H1 (cell line): ENCODE measurements around the gene VPS13D. TPM values are rescaled to one million over a fixed set of nuclear protein-coding genes. Genes with fewer than 3 reads are reported as not detected.

Experiments used
- CTCF ChIA-PET: fragments of 300-600 bp; sonication (Branson Sonifier 250); formaldehyde crosslinking; loops from one replicate; lab custom pipeline; 2021; ENCODE audit not compliant: partially characterized antibody; lab: Charles Lee
- POLR2A ChIA-PET: fragments of 300-600 bp; sonication (Branson Sonifier 250); formaldehyde crosslinking; loops from one replicate; lab custom pipeline; 2021; ENCODE audit warnings: inconsistent platforms; ENCODE audit not compliant: partially characterized antibody; lab: Charles Lee
- DNase-seq, 2 experiments: peaks; one replicate each; pipeline versions ENCODE4 v3.0.0 to v3.0.0-alpha.2; 2010 to 2022; ENCODE audit warnings: low spot score in 2 of 2, low read depth in 1 of 2, mixed read lengths in 1 of 2
- FAIRE-seq: peaks from 2 replicates; lab custom pipeline; 2011; peaks lifted over from hg19 to GRCh38; lab: Jason Lieb, UNC
- H2AFZ ChIP-seq: 2 replicates; pipeline ENCODE4 v1.8.1; 2012; ENCODE audit warnings: low read length, inconsistent platforms
- H2AK5ac ChIP-seq: 2 replicates; pipeline ENCODE4 v1.6.1; 2013; ENCODE audit warnings: low read depth, low read length
- H2BK120ac ChIP-seq: replicated peaks from 2 replicates; pipeline ENCODE3; 2013; ENCODE audit warnings: low read depth, low read length, inconsistent platforms
- H2BK12ac ChIP-seq: 2 replicates; pipeline ENCODE4 v1.6.1; 2013; ENCODE audit warnings: low read depth, low read length
- H2BK15ac ChIP-seq: 2 replicates; pipeline ENCODE4 v1.6.1; 2013; ENCODE audit warnings: low read length
- H2BK20ac ChIP-seq: 2 replicates; pipeline ENCODE4 v1.6.1; 2013; ENCODE audit warnings: low read length
- H2BK5ac ChIP-seq: 2 replicates; pipeline ENCODE4 v1.6.1; 2013; ENCODE audit warnings: low read depth, low read length
- H3K14ac ChIP-seq: 2 replicates; pipeline ENCODE4 v1.6.1; 2013; ENCODE audit warnings: inconsistent platforms; ENCODE audit not compliant: insufficient read length
- H3K18ac ChIP-seq: 2 replicates; pipeline ENCODE4 v1.6.1; 2013; ENCODE audit warnings: low read length; ENCODE audit errors: extremely low read depth
- H3K23ac ChIP-seq: 2 replicates; pipeline ENCODE4 v1.6.1; 2013; ENCODE audit warnings: inconsistent platforms; ENCODE audit not compliant: insufficient read length
- H3K23me2 ChIP-seq: 2 replicates; pipeline ENCODE4 v1.6.1; 2013; ENCODE audit warnings: low read depth, low read length
- H3K27ac ChIP-seq: 2 replicates; pipeline ENCODE4 v1.6.1; 2011; ENCODE audit warnings: low read depth, low read length, inconsistent platforms
- H3K27me3 ChIP-seq, 4 experiments: replicated peaks in 1 of 4; 1 replicate in 1 of 4; 2 replicates in 3 of 4; pipeline versions ENCODE4 v1.6.1 to v1.8.1; 2011 to 2013; ENCODE audit warnings: low read length in 3 of 4, mild to moderate bottlenecking in 3 of 4, inconsistent platforms in 2 of 4, mixed read lengths in 2 of 4, moderate library complexity in 1 of 4; ENCODE audit not compliant: control insufficient read depth in 3 of 4, insufficient read depth in 3 of 4; ENCODE audit errors: extremely low read depth in 1 of 4
- H3K36me3 ChIP-seq, 4 experiments: 2 replicates each; pipeline versions ENCODE4 v1.6.1 to v1.8.1; 2011 to 2013; ENCODE audit warnings: mild to moderate bottlenecking in 4 of 4, low read length in 3 of 4, moderate library complexity in 2 of 4, control low read depth in 1 of 4, inconsistent platforms in 1 of 4; ENCODE audit not compliant: insufficient read depth in 4 of 4, control insufficient read depth in 2 of 4
- H3K4ac ChIP-seq: replicated peaks from 2 replicates; pipeline ENCODE3; 2013; ENCODE audit warnings: low read length, low read depth, mixed read lengths, inconsistent platforms; ENCODE audit not compliant: insufficient read length
- H3K4me1 ChIP-seq, 4 experiments: replicated peaks in 1 of 4; 1 replicate in 1 of 4; 2 replicates in 3 of 4; pipeline versions ENCODE4 v1.6.1 to v1.8.1; 2011 to 2013; ENCODE audit warnings: low read length in 3 of 4, inconsistent platforms in 2 of 4, mixed read lengths in 1 of 4; ENCODE audit not compliant: insufficient read depth in 4 of 4, control insufficient read depth in 3 of 4
- H3K4me2 ChIP-seq, 2 experiments: 2 replicates each; pipeline versions ENCODE4 v1.6.1 to v1.8.1; 2011 to 2013; ENCODE audit warnings: low read depth in 2 of 2, low read length in 2 of 2, control low read depth in 1 of 2, inconsistent platforms in 1 of 2, mild to moderate bottlenecking in 1 of 2; ENCODE audit not compliant: insufficient read depth in 1 of 2
- H3K4me3 ChIP-seq, 4 experiments: fragments of 200-600, 300-600 bp in 1 of 4; sonication (generic), shearing (Covaris generic), sonication (Bioruptor Twin) in 1 of 4; 2 replicates each; pipeline versions ENCODE4 v1.5.1 to v1.8.1; 2011 to 2016; ENCODE audit warnings: low read length in 4 of 4, low read depth in 3 of 4, control low read depth in 2 of 4, inconsistent platforms in 2 of 4, mild to moderate bottlenecking in 2 of 4, mixed read lengths in 1 of 4, moderate library complexity in 1 of 4; ENCODE audit not compliant: insufficient read depth in 2 of 4; ENCODE audit errors: extremely low read depth in 1 of 4
- H3K56ac ChIP-seq: replicated peaks from 2 replicates; pipeline ENCODE3; 2013; ENCODE audit warnings: low read depth, mild to moderate bottlenecking, mixed read lengths, low read length, inconsistent platforms; ENCODE audit not compliant: insufficient read length
- H3K79me1 ChIP-seq: 2 replicates; pipeline ENCODE4 v1.6.1; 2013; ENCODE audit warnings: low read depth, low read length, control low read depth
- H3K79me2 ChIP-seq, 2 experiments: 2 replicates each; pipeline versions ENCODE4 v1.6.1 to v1.8.1; 2012 to 2013; ENCODE audit warnings: low read length in 2 of 2, mild to moderate bottlenecking in 2 of 2, inconsistent platforms in 1 of 2; ENCODE audit not compliant: insufficient read depth in 2 of 2, control insufficient read depth in 1 of 2
- H3K9ac ChIP-seq, 4 experiments: replicated peaks in 1 of 4; 1 replicate in 1 of 4; 2 replicates in 3 of 4; pipeline versions ENCODE4 v1.6.1 to v1.8.1; 2011 to 2013; ENCODE audit warnings: low read depth in 3 of 4, low read length in 3 of 4, control low read depth in 2 of 4, mild to moderate bottlenecking in 2 of 4, moderate library complexity in 2 of 4, inconsistent platforms in 1 of 4; ENCODE audit errors: extremely low read depth in 1 of 4
- H3K9me3 ChIP-seq, 2 experiments: 2 replicates each; pipeline versions ENCODE4 v1.6.1 to v1.8.1; 2012 to 2013; ENCODE audit warnings: mild to moderate bottlenecking in 2 of 2, moderate library complexity in 2 of 2, control low read depth in 1 of 2, inconsistent platforms in 1 of 2, low read depth in 1 of 2, low read length in 1 of 2, mixed read lengths in 1 of 2; ENCODE audit not compliant: insufficient read depth in 2 of 2
- H4K20me1 ChIP-seq, 2 experiments: replicated peaks in 1 of 2; 2 replicates each; pipeline versions ENCODE3 to v1.8.1; 2011 to 2013; ENCODE audit warnings: inconsistent platforms in 2 of 2, low read length in 2 of 2, mild to moderate bottlenecking in 1 of 2; ENCODE audit not compliant: insufficient read depth in 2 of 2, control insufficient read depth in 1 of 2
- H4K5ac ChIP-seq: 2 replicates; pipeline ENCODE4 v1.6.1; 2013; ENCODE audit warnings: low read length, low read depth, mixed read lengths, inconsistent platforms; ENCODE audit not compliant: insufficient read length
- H4K8ac ChIP-seq: 2 replicates; pipeline ENCODE4 v1.8.0; 2013; ENCODE audit warnings: mild to moderate bottlenecking, moderate library complexity, low read length, inconsistent platforms; ENCODE audit not compliant: insufficient read depth; ENCODE audit errors: extremely low read depth
- H4K91ac ChIP-seq: replicated peaks from 2 replicates; pipeline ENCODE3; 2013; ENCODE audit warnings: low read length, mixed read lengths, inconsistent platforms; ENCODE audit not compliant: insufficient read length
- ATF2 ChIP-seq: IDR thresholded peaks from 2 replicates; pipeline ENCODE4 v1.6.1; 2012; ENCODE audit warnings: low read length, inconsistent platforms
- BCL11A ChIP-seq, 2 experiments: IDR thresholded peaks; one replicate each; pipeline ENCODE4 v1.6.1; 2011; ENCODE audit warnings: low read depth in 2 of 2, low read length in 2 of 2, mild to moderate bottlenecking in 2 of 2
- CHD1 ChIP-seq: IDR thresholded peaks from 2 replicates; pipeline ENCODE4 v1.6.1; 2012; ENCODE audit warnings: low read depth, low read length, improper control_type of control experiment
- CTBP2 ChIP-seq: IDR thresholded peaks from 2 replicates; pipeline ENCODE4 v1.7.0; 2011; ENCODE audit warnings: borderline replicate concordance, mild to moderate bottlenecking, moderate library complexity, mixed read lengths, low read length; ENCODE audit not compliant: insufficient read depth, insufficient read length
- GABPA ChIP-seq: IDR thresholded peaks from 2 replicates; pipeline ENCODE4 v1.6.1; 2011; ENCODE audit warnings: mild to moderate bottlenecking, low read length, moderate library complexity, borderline replicate concordance; ENCODE audit not compliant: insufficient read depth
- KDM1A ChIP-seq: fragments of 200-600, 300-600 bp; sonication (generic); IDR thresholded peaks from 2 replicates; pipeline ENCODE4 v1.7.1; 2016; ENCODE audit warnings: mild to moderate bottlenecking, low read length, borderline replicate concordance
- RXRA ChIP-seq: IDR thresholded peaks from 2 replicates; pipeline ENCODE4 v1.6.1; 2011; ENCODE audit warnings: low read depth, mild to moderate bottlenecking, low read length, moderate library complexity; ENCODE audit not compliant: insufficient read depth
- SAP30 ChIP-seq: fragments of 300-600 bp; sonication (generic); IDR thresholded peaks from 2 replicates; pipeline ENCODE4 v1.7.1; 2012; ENCODE audit warnings: low read length, moderate library complexity, mild to moderate bottlenecking, inconsistent platforms; ENCODE audit not compliant: insufficient read depth, insufficient replicate concordance
- SIX5 ChIP-seq: IDR thresholded peaks from 2 replicates; pipeline ENCODE4 v1.6.1; 2011; ENCODE audit warnings: mild to moderate bottlenecking, low read depth, low read length
- SP1 ChIP-seq: IDR thresholded peaks from 2 replicates; pipeline ENCODE4 v1.6.1; 2011; ENCODE audit warnings: low read depth, low read length
- TBP ChIP-seq: IDR thresholded peaks from 2 replicates; pipeline ENCODE4 v1.6.1; 2011; ENCODE audit warnings: low read depth, low read length, improper control_type of control experiment
- TEAD4 ChIP-seq: IDR thresholded peaks from 2 replicates; pipeline ENCODE4 v1.6.1; 2012; ENCODE audit warnings: low read depth, low read length, inconsistent platforms, mixed read lengths
- YY1 ChIP-seq: IDR thresholded peaks from 2 replicates; pipeline ENCODE4 v1.6.1; 2011; ENCODE audit warnings: low read depth, mild to moderate bottlenecking, low read length
- WGBS, 2 experiments: shearing (Covaris generic) in 1 of 2; methylation state at CpG; one replicate each; pipeline versions ENCODE4 v1.1.6 to v1.1.7; 2013 to 2015; ENCODE audit warnings: low lambda C conversion rate in 2 of 2, mixed read lengths in 2 of 2, inconsistent platforms in 1 of 2, low coverage in 1 of 2, missing lambda C conversion rate in 1 of 2; ENCODE audit not compliant: insufficient replicate concordance in 2 of 2, insufficient coverage in 1 of 2, insufficient read length in 1 of 2; ENCODE audit errors: extremely low coverage in 1 of 2, missing lambda C conversion rate in 1 of 2; 5-methylcytosine and 5-hydroxymethylcytosine counted together
- polyA plus RNA-seq, 7 experiments: library from polyadenylated mRNA; depleted of rRNA in 3 of 7; stranded (reverse) in 5 of 7; unstranded in 2 of 7; fragments of >200 nt in 5 of 7; fragments of 200-250 nt in 2 of 7; gene quantifications; 1 replicate in 5 of 7; 2 replicates in 1 of 7; 4 replicates in 1 of 7; pipeline versions ENCODE4 v1.2.1 to v1.2.3, GENCODE V29; 2011 to 2013; ENCODE audit warnings: missing spikeins in 2 of 7, mixed read lengths in 2 of 7
- total RNA-seq: library from RNA; stranded (reverse); fragmentation: NEBNext Ultra II Directional; extraction: Animal tissue kit (Norgen Biotek cat#: 25700); gene quantifications from 2 replicates; pipeline ENCODE4 v1.2.1, GENCODE V29; 2021

Gene VPS13D
- total and polyA plus RNA-seq, 2 of the 8 experiments (the other 6 are each of a cell fraction or from before 2014, with no cell fraction given): 10.9 to 31.2 TPM

GRCh38 chr1:12415038-12415466 lies 185.2 kb downstream of the VPS13D start:
- Histone ChIP-seq H4K20me1 (no peaks in the 10 kb centered on the region), H4K8ac (no peak overlapping the region), H3K23me2 (no peaks in the 10 kb centered on the region), H3K79me1 (no peaks in the 10 kb centered on the region), H2BK120ac (no peak overlapping the region), H3K36me3 (peaks cover 0 to 19% (median 3%) of the 10 kb centered on the region in 4 experiments; a peak in 4 of 8 replicates), H3K4ac (no peak overlapping the region), H3K14ac (no peak overlapping the region), H4K5ac (no peak overlapping the region), H2AK5ac (no peak overlapping the region), H3K9ac (no peak overlapping the region), H3K79me2 (no peaks in the 10 kb centered on the region), H4K91ac (no peak overlapping the region), H2BK12ac (no peak overlapping the region), H2BK20ac (no peak overlapping the region), H3K4me3 (no peak overlapping the region), H3K4me2 (no peak overlapping the region), H3K27me3 (no peaks in the 10 kb centered on the region), H2AFZ (no peak overlapping the region), H3K4me1 (no peaks in the 10 kb centered on the region), H2BK5ac (no peak overlapping the region), H3K9me3 (peaks cover 2 to 3% of the 10 kb centered on the region in 2 experiments; a peak in 2 of 4 replicates), H3K23ac (no peak overlapping the region), H2BK15ac (no peak overlapping the region), H3K27ac (no peak overlapping the region), H3K18ac (no peak overlapping the region), H3K56ac (no peak overlapping the region)
- FAIRE-seq: no peak
- CTCF ChIA-PET: interaction anchor here (2.0 to 2.3 kb wide), 2 partner anchors 10 to 140 kb away, joined by 4 to 15 read pairs; no protein-coding TSS in a partner anchor
- POLR2A ChIA-PET: no interaction called here
- DNase-seq: no peak
- 90% methylated on average over 5 of the region's 5 CpGs; no CpG with 5 or more reads in 1 of the 2 experiments for WGBS, 2 experiments
- TF ChIP-seq SP1: no peak
- no peak for TF ChIP-seq ATF2
- TF ChIP-seq GABPA: no peak
- no peak for TF ChIP-seq SAP30
- TF ChIP-seq CTBP2: no peak
- no peak for TF ChIP-seq TEAD4
- TF ChIP-seq SIX5: no peak
- TF ChIP-seq KDM1A: no peak
- TF ChIP-seq TBP: no peak
- no peak for TF ChIP-seq BCL11A (IDR thresholded peaks at IDR 0.05; ENCODE audit: low read depth in 2 of 2, low read length in 2 of 2)
- no peak for TF ChIP-seq YY1
- TF ChIP-seq CHD1: no peak
- no peak for TF ChIP-seq RXRA
